K562 (cell line): ENCODE measurements around the gene MYH6.
A peak's percentile ranks its signal among the peaks of the same experiment; 100 is the strongest.

ENCODE experiments used
- ATF1 ChIP-seq, 2 experiments: fragments of 450-650 bp in 1 of 2; IDR thresholded peaks; 2 replicates each; pipeline ENCODE4 v1.6.1; 2016; ENCODE audit warnings: missing compliant biosample characterization in 1 of 2, missing genetic modification characterization in 1 of 2
- BRF2 ChIP-seq: IDR thresholded peaks from 3 replicates; pipeline ENCODE4 v1.6.1; 2011; ENCODE audit warnings: borderline replicate concordance, mild to moderate bottlenecking; ENCODE audit not compliant: insufficient read length, insufficient read depth
- CTCF ChIP-seq, 3 experiments: IDR thresholded peaks in 2 of 3; conservative IDR thresholded peaks in 1 of 3; 2 replicates each; pipeline ENCODE4 v1.5.1; 2011 to 2012; ENCODE audit warnings: low read length in 3 of 3, mild to moderate bottlenecking in 3 of 3, control low read depth in 2 of 3, improper control_type of control experiment in 1 of 3, inconsistent platforms in 1 of 3, low read depth in 1 of 3, mixed read lengths in 1 of 3, moderate library complexity in 1 of 3; ENCODE audit not compliant: insufficient read depth in 2 of 3
- ETS2 ChIP-seq: IDR thresholded peaks from 2 replicates; pipeline ENCODE4 v1.6.1; 2016; ENCODE audit warnings: borderline replicate concordance, missing genetic modification characterization, mild to moderate bottlenecking, moderate library complexity, missing compliant biosample characterization; ENCODE audit not compliant: poor library complexity, severe bottlenecking
- FOXA1 ChIP-seq: fragments of 450-650 bp; IDR thresholded peaks from 2 replicates; pipeline ENCODE4 v1.6.1; 2016; ENCODE audit warnings: mild to moderate bottlenecking, borderline replicate concordance
- GABPA ChIP-seq: fragments of 200-800 bp; sonication (Bioruptor generic); conservative IDR thresholded peaks from 2 replicates; pipeline ENCODE4 v1.6.1; 2016; ENCODE audit warnings: low read depth, missing genetic modification characterization, missing compliant biosample characterization
- MAFK ChIP-seq: IDR thresholded peaks from 2 replicates; pipeline ENCODE4 v1.6.1; 2011; ENCODE audit warnings: low read length, improper control_type of control experiment
- NFE2 ChIP-seq: IDR thresholded peaks from 2 replicates; pipeline ENCODE4 v1.6.1; 2014; ENCODE audit warnings: antibody characterized with exemption, low read depth
- NONO ChIP-seq, 2 experiments: fragments of 200-400 bp in 1 of 2; fragments of 450-650 bp in 1 of 2; formaldehyde crosslinking in 1 of 2; IDR thresholded peaks; 2 replicates each; pipeline ENCODE4 v1.6.1; 2017; ENCODE audit warnings: low read depth in 2 of 2, mild to moderate bottlenecking in 2 of 2, moderate library complexity in 2 of 2, low read length in 1 of 2
- SMAD3 ChIP-seq: fragments of 450-650 bp; formaldehyde crosslinking; conservative IDR thresholded peaks from 2 replicates; pipeline ENCODE4 v1.4.0; 2020; ENCODE audit warnings: mild to moderate bottlenecking
- ZBTB33 ChIP-seq: sonication (generic); formaldehyde crosslinking; IDR thresholded peaks from 2 replicates; pipeline ENCODE4 v1.8.1; 2023; ENCODE audit warnings: mild to moderate bottlenecking, missing genetic modification reagents
- ZNF274 ChIP-seq: IDR thresholded peaks from 2 replicates; pipeline ENCODE4 v1.6.1; 2011; ENCODE audit warnings: low read depth, mild to moderate bottlenecking, low read length, moderate library complexity, borderline replicate concordance
- ZNF696 ChIP-seq: fragments of 250-450 bp; sonication (Bioruptor Pico); conservative IDR thresholded peaks from 2 replicates; pipeline ENCODE4 v1.4.0; 2020; ENCODE audit warnings: mild to moderate bottlenecking, moderate library complexity
- ZNF76 ChIP-seq: fragments of 250-450 bp; sonication (Bioruptor Pico); IDR thresholded peaks from 2 replicates; pipeline ENCODE4 v1.4.0; 2020; ENCODE audit warnings: mild to moderate bottlenecking, moderate library complexity, borderline replicate concordance

- TF ChIP-seq ZNF696 (CRISPR knock-in tag) = no peak
- TF ChIP-seq SMAD3 (CRISPR knock-in tag) = no peak
- TF ChIP-seq BRF2 = no peak
- TF ChIP-seq ATF1 (CRISPR knock-in tag; IDR thresholded peaks at IDR 0.05) = no peak
- TF ChIP-seq ATF1 (tag; IDR thresholded peaks at IDR 0.05) = no peak
- no peak for TF ChIP-seq NFE2
- no peak for TF ChIP-seq CTCF (IDR thresholded peaks at IDR 0.05 in 2 of 3, conservative IDR thresholded peaks at IDR 0.05 in 1 of 3; ENCODE audit: insufficient read depth in 2 of 3, low read depth in 1 of 3, low read length in 3 of 3)
- no peak for TF ChIP-seq NONO (IDR thresholded peaks at IDR 0.05; ENCODE audit: low read depth in 2 of 2, low read length in 1 of 2)
- no peak for TF ChIP-seq ZNF274
- no peak for TF ChIP-seq ETS2
- no peak for TF ChIP-seq ZBTB33 (CRISPR knock-in tag)
- TF ChIP-seq ZNF76 (CRISPR knock-in tag) = no peak
- TF ChIP-seq FOXA1 = no peak
- TF ChIP-seq MAFK = no peak
- 0 out of 2 replicates have a peak, but pooled peaks have one; percentile 44 for TF ChIP-seq GABPA (tag)
These were observed 33.0 kb upstream of the MYH6 start for GRCh38 chr14:23441076-23441475.
